ENCODE results near the gene STK32B.

Gene STK32B

DNA sequence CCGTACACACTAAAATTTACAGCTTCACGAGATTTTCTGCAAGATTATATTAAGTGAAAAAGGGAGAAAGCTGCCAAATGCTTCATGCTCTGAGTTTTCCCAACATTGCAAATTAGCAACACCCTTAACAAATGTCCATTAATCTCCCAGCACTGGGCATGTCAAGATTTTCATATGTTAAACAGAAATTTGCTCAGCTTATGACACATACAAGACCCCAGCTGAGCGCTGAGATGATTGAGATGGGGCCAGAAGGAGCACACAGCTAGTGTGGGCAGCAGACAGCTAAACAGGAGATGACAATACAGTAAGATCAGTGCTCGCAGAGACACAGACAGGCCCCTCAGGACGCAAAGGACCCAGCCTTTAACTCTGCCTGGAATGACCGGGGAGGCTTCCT lies 208.8 kb downstream of the STK32B start:
- H3K27me3 ChIP-seq (ENCODE audit: control insufficient read depth, insufficient read depth, low read length): no peaks in the 10 kb centered on the region
- no peak overlapping the region for H2AFZ ChIP-seq
- no peaks in the 10 kb centered on the region for H3K36me3 ChIP-seq (ENCODE audit: control insufficient read depth, insufficient read depth, low read length)
- H3K4me3 ChIP-seq (ENCODE audit: low read depth, low read length): no peak overlapping the region
- no peak overlapping the region for H3K27ac ChIP-seq
- no peaks in the 10 kb centered on the region for H3K9me3 ChIP-seq (ENCODE audit: control insufficient read depth, low read length)
- H3K9ac ChIP-seq: no peak overlapping the region
- no peaks in the 10 kb centered on the region for H3K4me1 ChIP-seq
- H3K79me2 ChIP-seq: no peaks in the 10 kb centered on the region
- TF ChIP-seq, protein P1, sequence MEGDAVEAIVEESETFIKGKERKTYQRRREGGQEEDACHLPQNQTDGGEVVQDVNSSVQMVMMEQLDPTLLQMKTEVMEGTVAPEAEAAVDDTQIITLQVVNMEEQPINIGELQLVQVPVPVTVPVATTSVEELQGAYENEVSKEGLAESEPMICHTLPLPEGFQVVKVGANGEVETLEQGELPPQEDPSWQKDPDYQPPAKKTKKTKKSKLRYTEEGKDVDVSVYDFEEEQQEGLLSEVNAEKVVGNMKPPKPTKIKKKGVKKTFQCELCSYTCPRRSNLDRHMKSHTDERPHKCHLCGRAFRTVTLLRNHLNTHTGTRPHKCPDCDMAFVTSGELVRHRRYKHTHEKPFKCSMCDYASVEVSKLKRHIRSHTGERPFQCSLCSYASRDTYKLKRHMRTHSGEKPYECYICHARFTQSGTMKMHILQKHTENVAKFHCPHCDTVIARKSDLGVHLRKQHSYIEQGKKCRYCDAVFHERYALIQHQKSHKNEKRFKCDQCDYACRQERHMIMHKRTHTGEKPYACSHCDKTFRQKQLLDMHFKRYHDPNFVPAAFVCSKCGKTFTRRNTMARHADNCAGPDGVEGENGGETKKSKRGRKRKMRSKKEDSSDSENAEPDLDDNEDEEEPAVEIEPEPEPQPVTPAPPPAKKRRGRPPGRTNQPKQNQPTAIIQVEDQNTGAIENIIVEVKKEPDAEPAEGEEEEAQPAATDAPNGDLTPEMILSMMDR (IDR thresholded peaks at IDR 0.05): no peak
- no peak overlapping the region for H3K4me2 ChIP-seq (ENCODE audit: low read length)

DNA sequence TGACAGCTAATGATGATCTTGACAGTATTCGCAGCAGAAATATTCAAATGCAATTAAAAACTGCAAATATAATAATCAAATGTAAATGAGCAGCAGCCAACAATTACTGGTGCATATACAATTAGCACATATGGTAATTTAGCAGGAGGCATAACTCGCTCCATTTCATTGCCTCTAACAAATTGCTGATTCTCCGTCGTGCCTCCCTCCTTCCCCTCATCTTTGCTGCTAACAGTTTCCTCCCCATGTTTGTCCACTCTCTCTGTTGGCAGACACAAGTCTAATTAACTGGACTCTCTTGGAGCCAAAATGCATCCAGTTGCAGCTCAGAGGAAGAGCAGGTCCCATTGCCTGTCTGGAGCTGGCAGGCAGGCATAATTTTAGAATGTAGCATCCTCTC lies 210.6 kb downstream of the STK32B start:
- Histone ChIP-seq H3K27ac (no peak overlapping the region), H3K36me3 (ENCODE audit: control insufficient read depth, insufficient read depth, low read length) (no peaks in the 10 kb centered on the region), H3K4me2 (ENCODE audit: low read length) (no peak overlapping the region), H3K4me3 (ENCODE audit: low read depth, low read length) (no peak overlapping the region), H3K9me3 (ENCODE audit: control insufficient read depth, low read length) (no peaks in the 10 kb centered on the region), H3K9ac (no peak overlapping the region), H3K79me2 (no peaks in the 10 kb centered on the region), H3K4me1 (no peaks in the 10 kb centered on the region), H3K27me3 (ENCODE audit: control insufficient read depth, insufficient read depth, low read length) (no peaks in the 10 kb centered on the region), H2AFZ (no peak overlapping the region)
- TF ChIP-seq, protein P1 (IDR thresholded peaks at IDR 0.05): no peak

DNA sequence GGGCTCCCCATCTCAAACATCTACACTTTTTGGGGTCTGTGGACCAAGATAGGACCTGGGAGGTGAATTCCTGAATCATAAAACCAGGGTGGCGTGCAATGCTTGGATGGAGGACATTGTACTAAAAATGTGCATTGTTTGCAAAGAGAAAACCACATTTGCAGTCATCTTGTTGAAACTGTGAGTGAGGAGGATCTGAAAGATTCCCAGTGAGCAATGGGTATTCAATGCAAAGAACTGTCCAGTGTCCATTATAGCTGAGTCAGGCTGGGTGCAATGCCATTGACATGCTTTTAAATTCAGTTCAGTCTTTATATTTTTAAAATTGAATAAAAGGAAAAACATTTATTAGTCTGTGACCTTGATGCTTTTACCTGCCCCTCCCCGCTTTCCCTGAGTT lies 215.7 kb downstream of the STK32B start:
- Histone ChIP-seq H3K27me3 (ENCODE audit: control insufficient read depth, insufficient read depth, low read length) (no peaks in the 10 kb centered on the region), H3K27ac (no peak overlapping the region), H3K4me1 (no peaks in the 10 kb centered on the region), H2AFZ (no peak overlapping the region), H3K79me2 (no peaks in the 10 kb centered on the region), H3K9me3 (ENCODE audit: control insufficient read depth, low read length) (no peaks in the 10 kb centered on the region), H3K4me3 (ENCODE audit: low read depth, low read length) (no peak overlapping the region), H3K4me2 (ENCODE audit: low read length) (no peak overlapping the region), H3K9ac (no peak overlapping the region), H3K36me3 (ENCODE audit: control insufficient read depth, insufficient read depth, low read length) (no peaks in the 10 kb centered on the region)
- TF ChIP-seq, protein P1 (IDR thresholded peaks at IDR 0.05): no peak

DNA sequence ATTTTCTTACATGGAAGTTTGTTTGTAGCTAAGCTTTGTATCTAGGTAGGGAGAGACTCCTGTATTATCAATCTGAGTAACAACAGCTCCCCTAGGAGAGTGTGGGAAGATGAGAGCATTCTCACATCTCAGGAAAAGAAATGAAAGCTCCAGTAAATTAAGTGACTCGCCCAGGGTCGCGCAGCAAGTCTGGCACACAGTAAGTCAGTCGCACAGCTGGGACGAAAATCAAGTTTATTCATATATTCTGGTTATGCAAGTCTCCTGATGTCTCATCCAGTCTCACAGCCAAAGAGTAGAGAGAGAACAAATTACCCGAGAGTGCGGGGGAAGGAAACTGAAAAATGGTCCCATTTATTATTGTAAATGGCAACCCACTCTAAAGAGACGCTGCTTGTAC lies 216.1 kb downstream of the STK32B start:
- Histone ChIP-seq H2AFZ (no peak overlapping the region), H3K9ac (no peak overlapping the region), H3K4me2 (ENCODE audit: low read length) (no peak overlapping the region), H3K9me3 (ENCODE audit: control insufficient read depth, low read length) (no peaks in the 10 kb centered on the region), H3K4me1 (no peaks in the 10 kb centered on the region), H3K36me3 (ENCODE audit: control insufficient read depth, insufficient read depth, low read length) (no peaks in the 10 kb centered on the region), H3K79me2 (no peaks in the 10 kb centered on the region), H3K4me3 (ENCODE audit: low read depth, low read length) (no peak overlapping the region), H3K27ac (no peak overlapping the region), H3K27me3 (ENCODE audit: control insufficient read depth, insufficient read depth, low read length) (no peaks in the 10 kb centered on the region)
- TF ChIP-seq, protein P1 (IDR thresholded peaks at IDR 0.05): no peak

DNA sequence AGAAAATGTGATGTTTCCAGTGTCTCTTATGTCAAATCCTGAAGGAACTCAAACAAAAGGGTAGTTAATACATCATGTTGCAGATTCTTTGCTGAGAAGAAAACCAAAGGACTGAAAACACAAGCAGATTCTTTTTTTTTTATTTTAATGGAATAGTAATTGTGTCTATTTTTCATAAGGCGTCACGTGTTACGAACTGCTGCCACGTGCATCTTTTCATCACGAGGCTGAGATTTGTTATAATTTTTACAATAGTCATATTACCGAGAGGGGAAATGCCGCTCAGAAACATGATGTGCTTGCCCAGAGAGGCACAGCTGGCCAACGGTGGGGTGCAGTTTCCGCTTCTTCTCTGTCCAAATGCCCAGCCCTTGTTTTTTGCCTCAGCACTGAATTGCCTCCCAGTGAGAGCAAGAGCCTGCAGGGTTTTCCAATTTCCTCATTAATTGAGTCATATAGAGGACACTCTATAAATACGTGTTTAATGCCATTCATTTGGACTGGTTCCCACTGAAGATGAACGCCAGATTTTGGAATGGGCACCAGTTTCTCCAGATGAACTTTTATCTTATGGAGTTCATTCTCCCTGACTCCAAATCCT lies 225.3 kb downstream of the STK32B start:
- no peak overlapping the region for H3K4me3 ChIP-seq (ENCODE audit: low read depth, low read length)
- H3K4me2 ChIP-seq (ENCODE audit: low read length): no peak overlapping the region
- TF ChIP-seq, protein P1 (IDR thresholded peaks at IDR 0.05): no peak
- no peaks in the 10 kb centered on the region for H3K4me1 ChIP-seq
- H3K9me3 ChIP-seq (ENCODE audit: control insufficient read depth, low read length): no peaks in the 10 kb centered on the region
- H3K79me2 ChIP-seq: no peaks in the 10 kb centered on the region
- no peak overlapping the region for H2AFZ ChIP-seq
- no peak overlapping the region for H3K9ac ChIP-seq
- no peaks in the 10 kb centered on the region for H3K27me3 ChIP-seq (ENCODE audit: control insufficient read depth, insufficient read depth, low read length)
- no peak overlapping the region for H3K27ac ChIP-seq
- no peaks in the 10 kb centered on the region for H3K36me3 ChIP-seq (ENCODE audit: control insufficient read depth, insufficient read depth, low read length)
